ENCODE data around the gene TRAF3IP3. TPM values are rescaled to one million over a fixed set of nuclear protein-coding genes. Genes with fewer than 3 reads are reported as not detected.

TRAF3IP3 gene
- total and polyA plus RNA-seq, 2 of the 13 experiments (the other 11 are each of a cell fraction or from before 2014, with no cell fraction given), result not detected

- ATAC-seq (no peak), FAIRE-seq (no peak), DNase-seq (ENCODE audit: low spot score) (no peak)
- H3K4me3 ChIP-seq (replicated peaks in 1 of 3; ENCODE audit: insufficient read depth in 1 of 3, low read depth in 2 of 3, low read length in 3 of 3), result no peak overlapping the region
- POLR2A ChIA-PET, result interaction anchor here (1.4 kb wide), 1 partner anchor 18 kb away, joined by 4 read pairs; the partner anchor contains the start of gene C1orf74
- intact Hi-C loops (cut with micrococcal nuclease; ENCODE audit: unreplicated experiment), result no loop called here
- 5% methylated on average over 2 of the region's 2 CpGs for WGBS (ENCODE audit: low lambda C conversion rate)
- H3K79me2 ChIP-seq (ENCODE audit: insufficient read depth, low read length), result no peaks in the 10 kb centered on the region
- CTCF ChIA-PET (ENCODE audit: low intra/inter-chr PET ratio, low total read pairs), result no interaction called here
- H4K20me1 ChIP-seq (ENCODE audit: insufficient read depth, low read length), result no peaks in the 10 kb centered on the region
- H3K4me2 ChIP-seq (ENCODE audit: low read depth, low read length), result no peak overlapping the region
- BruUV-seq (replicated peaks), result no TSS peak
- no peak overlapping the region for H3K9ac ChIP-seq (ENCODE audit: insufficient read depth, low read depth, low read length)
- H3K27ac ChIP-seq (ENCODE audit: extremely low read length, insufficient read depth, low read length), result no peak overlapping the region
- TF ChIP-seq ZNF326 (CRISPR knock-in tag; IDR thresholded peaks at IDR 0.05; ENCODE audit: borderline replicate concordance) (no peak), ZNF543 (CRISPR knock-in tag; IDR thresholded peaks at IDR 0.05) (no peak), MTF2 (CRISPR knock-in tag; IDR thresholded peaks at IDR 0.05; ENCODE audit: borderline replicate concordance) (no peak), GMEB2 (CRISPR knock-in tag; IDR thresholded peaks at IDR 0.05; ENCODE audit: low read depth) (no peak), ZNF780A (CRISPR knock-in tag; IDR thresholded peaks at IDR 0.05) (no peak)
- H3K4me1 ChIP-seq (ENCODE audit: insufficient read depth, low read length), result no peaks in the 10 kb centered on the region
- no peak overlapping the region for H2AFZ ChIP-seq (ENCODE audit: low read length)
- H3K27me3 ChIP-seq (ENCODE audit: control insufficient read depth in 1 of 2, insufficient read depth in 2 of 2, low read length in 2 of 2), result peaks cover 1 to 6% of the 10 kb centered on the region in 2 experiments; a peak in 2 of 5 replicates
- H3K9me3 ChIP-seq (ENCODE audit: low read length), result peaks cover 4% of the 10 kb centered on the region; the same call in 1 of the 2 replicates
- in situ Hi-C loops (cut with HindIII; ENCODE audit: extremely low pct_ligation_motif_present, low pct_unique_long_range_greater_than_20kb), result no loop called here
- H3K36me3 ChIP-seq (replicated peaks in 1 of 2; ENCODE audit: control insufficient read depth in 1 of 2, insufficient read depth in 2 of 2, low read length in 2 of 2), result no peaks in the 10 kb centered on the region
Measured at GRCh38 chr1:209766051-209766450, 10.2 kb downstream of the TRAF3IP3 start.

GRCh38 chr1:209767096-209767495 lies 11.2 kb downstream of the TRAF3IP3 start:
- Histone ChIP-seq H3K36me3 (replicated peaks in 1 of 2; ENCODE audit: control insufficient read depth in 1 of 2, insufficient read depth in 2 of 2, low read length in 2 of 2) (no peaks in the 10 kb centered on the region), H3K4me3 (replicated peaks in 1 of 3; ENCODE audit: insufficient read depth in 1 of 3, low read depth in 2 of 3, low read length in 3 of 3) (no peak overlapping the region), H4K20me1 (ENCODE audit: insufficient read depth, low read length) (no peaks in the 10 kb centered on the region), H3K9ac (ENCODE audit: insufficient read depth, low read depth, low read length) (no peak overlapping the region), H3K4me2 (ENCODE audit: low read depth, low read length) (no peak overlapping the region), H3K27me3 (ENCODE audit: control insufficient read depth in 1 of 2, insufficient read depth in 2 of 2, low read length in 2 of 2) (peaks cover 1 to 6% of the 10 kb centered on the region in 2 experiments; a peak in 2 of 5 replicates), H2AFZ (ENCODE audit: low read length) (no peak overlapping the region), H3K79me2 (ENCODE audit: insufficient read depth, low read length) (no peaks in the 10 kb centered on the region), H3K9me3 (ENCODE audit: low read length) (peaks cover 8% of the 10 kb centered on the region; the same call in 1 of the 2 replicates), H3K27ac (ENCODE audit: extremely low read length, insufficient read depth, low read length) (no peak overlapping the region), H3K4me1 (ENCODE audit: insufficient read depth, low read length) (no peaks in the 10 kb centered on the region)
- CTCF ChIA-PET (ENCODE audit: low intra/inter-chr PET ratio, low total read pairs), result no interaction called here
- BruUV-seq (replicated peaks), result no TSS peak
- FAIRE-seq (no peak), DNase-seq (ENCODE audit: low spot score) (no peak), ATAC-seq (no peak)
- POLR2A ChIA-PET, result no interaction called here
- intact Hi-C loops (cut with micrococcal nuclease; ENCODE audit: unreplicated experiment), result no loop called here
- in situ Hi-C loops (cut with HindIII; ENCODE audit: extremely low pct_ligation_motif_present, low pct_unique_long_range_greater_than_20kb), result no loop called here
- no peak for TF ChIP-seq NFE2L1 (CRISPR knock-in tag; IDR thresholded peaks at IDR 0.05; ENCODE audit: borderline replicate concordance)
- no peak for TF ChIP-seq ASH2L (IDR thresholded peaks at IDR 0.05; ENCODE audit: insufficient read length, low read depth, low read length)
- TF ChIP-seq ZKSCAN5 (CRISPR knock-in tag; IDR thresholded peaks at IDR 0.05), result no peak
- TF ChIP-seq, protein P1, sequence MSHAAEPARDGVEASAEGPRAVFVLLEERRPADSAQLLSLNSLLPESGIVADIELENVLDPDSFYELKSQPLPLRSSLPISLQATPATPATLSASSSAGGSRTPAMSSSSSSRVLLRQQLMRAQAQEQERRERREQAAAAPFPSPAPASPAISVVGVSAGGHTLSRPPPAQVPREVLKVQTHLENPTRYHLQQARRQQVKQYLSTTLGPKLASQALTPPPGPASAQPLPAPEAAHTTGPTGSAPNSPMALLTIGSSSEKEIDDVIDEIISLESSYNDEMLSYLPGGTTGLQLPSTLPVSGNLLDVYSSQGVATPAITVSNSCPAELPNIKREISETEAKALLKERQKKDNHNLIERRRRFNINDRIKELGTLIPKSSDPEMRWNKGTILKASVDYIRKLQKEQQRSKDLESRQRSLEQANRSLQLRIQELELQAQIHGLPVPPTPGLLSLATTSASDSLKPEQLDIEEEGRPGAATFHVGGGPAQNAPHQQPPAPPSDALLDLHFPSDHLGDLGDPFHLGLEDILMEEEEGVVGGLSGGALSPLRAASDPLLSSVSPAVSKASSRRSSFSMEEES (CRISPR knock-in tag; IDR thresholded peaks at IDR 0.05), result no peak
- TF ChIP-seq ZNF121 (CRISPR knock-in tag; IDR thresholded peaks at IDR 0.05), result no peak
- TF ChIP-seq FOXA3 (CRISPR knock-in tag; IDR thresholded peaks at IDR 0.05), result no peak
- no peak for TF ChIP-seq ZBTB26 (CRISPR knock-in tag; IDR thresholded peaks at IDR 0.05; ENCODE audit: borderline replicate concordance)
- no peak for TF ChIP-seq ZNF274 (CRISPR knock-in tag; IDR thresholded peaks at IDR 0.05)
- TF ChIP-seq, protein P2, sequence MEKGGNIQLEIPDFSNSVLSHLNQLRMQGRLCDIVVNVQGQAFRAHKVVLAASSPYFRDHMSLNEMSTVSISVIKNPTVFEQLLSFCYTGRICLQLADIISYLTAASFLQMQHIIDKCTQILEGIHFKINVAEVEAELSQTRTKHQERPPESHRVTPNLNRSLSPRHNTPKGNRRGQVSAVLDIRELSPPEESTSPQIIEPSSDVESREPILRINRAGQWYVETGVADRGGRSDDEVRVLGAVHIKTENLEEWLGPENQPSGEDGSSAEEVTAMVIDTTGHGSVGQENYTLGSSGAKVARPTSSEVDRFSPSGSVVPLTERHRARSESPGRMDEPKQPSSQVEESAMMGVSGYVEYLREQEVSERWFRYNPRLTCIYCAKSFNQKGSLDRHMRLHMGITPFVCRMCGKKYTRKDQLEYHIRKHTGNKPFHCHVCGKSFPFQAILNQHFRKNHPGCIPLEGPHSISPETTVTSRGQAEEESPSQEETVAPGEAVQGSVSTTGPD (CRISPR knock-in tag; IDR thresholded peaks at IDR 0.05), result no peak

Measured in HepG2 (cell line).